ENCODE data around the gene AKAP14. TPM values are rescaled to one million over a fixed set of nuclear protein-coding genes. Genes with fewer than 3 reads are reported as not detected.

The AKAP14 gene
- total RNA-seq, 1 donor from 2014 or later = not detected

- Mint-ChIP-seq H3K27me3 (ENCODE audit: unreplicated experiment) (no peaks in the 10 kb centered on the region), H3K9me3 (ENCODE audit: unreplicated experiment) (no peaks in the 10 kb centered on the region), H3K27ac (ENCODE audit: unreplicated experiment) (no peak overlapping the region), H3K4me1 (ENCODE audit: low read depth, unreplicated experiment) (no peaks in the 10 kb centered on the region), H3K4me3 (ENCODE audit: unreplicated experiment) (no peak overlapping the region), H3K36me3 (ENCODE audit: unreplicated experiment) (no peaks in the 10 kb centered on the region)
- no peak for DNase-seq
- TF ChIP-seq CTCF (IDR thresholded peaks at IDR 0.05; ENCODE audit: partially characterized antibody, unreplicated experiment) = no peak
Observed at GRCh38 chrX:119935215-119935874, 39.7 kb downstream of the AKAP14 start.

GRCh38 chrX:119941336-119941735, 45.6 kb downstream of the AKAP14 start:
- Mint-ChIP-seq H3K27me3 (ENCODE audit: unreplicated experiment) (peaks cover 1% of the 10 kb centered on the region), H3K27ac (ENCODE audit: unreplicated experiment) (no peak overlapping the region), H3K36me3 (ENCODE audit: unreplicated experiment) (no peaks in the 10 kb centered on the region), H3K9me3 (ENCODE audit: unreplicated experiment) (no peaks in the 10 kb centered on the region), H3K4me3 (ENCODE audit: unreplicated experiment) (no peak overlapping the region), H3K4me1 (ENCODE audit: low read depth, unreplicated experiment) (no peaks in the 10 kb centered on the region)
- TF ChIP-seq CTCF (IDR thresholded peaks at IDR 0.05; ENCODE audit: partially characterized antibody, unreplicated experiment) = no peak
- no peak for DNase-seq

- H3K9me3 Mint-ChIP-seq (ENCODE audit: unreplicated experiment) = no peaks in the 10 kb centered on the region
- H3K4me1 Mint-ChIP-seq (ENCODE audit: low read depth, unreplicated experiment) = no peaks in the 10 kb centered on the region
- H3K27ac Mint-ChIP-seq (ENCODE audit: unreplicated experiment) = peak overlapping the region; percentile 63
- no peaks in the 10 kb centered on the region for H3K36me3 Mint-ChIP-seq (ENCODE audit: unreplicated experiment)
- H3K27me3 Mint-ChIP-seq (ENCODE audit: unreplicated experiment) = peaks cover 1% of the 10 kb centered on the region
- DNase-seq = no peak
- no peak for TF ChIP-seq CTCF (IDR thresholded peaks at IDR 0.05; ENCODE audit: partially characterized antibody, unreplicated experiment)
- peak overlapping the region; percentile 98 for H3K4me3 Mint-ChIP-seq (ENCODE audit: unreplicated experiment)
Observed at GRCh38 chrX:119942173-119942819, 46.6 kb downstream of the AKAP14 start.

- Mint-ChIP-seq H3K27ac (ENCODE audit: unreplicated experiment) (peak overlapping the region; percentile 83), H3K27me3 (ENCODE audit: unreplicated experiment) (peaks cover 1% of the 10 kb centered on the region), H3K9me3 (ENCODE audit: unreplicated experiment) (no peaks in the 10 kb centered on the region), H3K36me3 (ENCODE audit: unreplicated experiment) (no peaks in the 10 kb centered on the region), H3K4me1 (ENCODE audit: low read depth, unreplicated experiment) (no peaks in the 10 kb centered on the region), H3K4me3 (ENCODE audit: unreplicated experiment) (peak overlapping the region; percentile 98)
- no peak for TF ChIP-seq CTCF (IDR thresholded peaks at IDR 0.05; ENCODE audit: partially characterized antibody, unreplicated experiment)
- DNase-seq = no peak
Observed at GRCh38 chrX:119942831-119943184, 47.1 kb downstream of the AKAP14 start.
